ENCODE data around the gene GTF3C1.

- TF ChIP-seq CTCF (IDR thresholded peaks at IDR 0.05) (no peak), POLR2A (IDR thresholded peaks at IDR 0.05) (no peak)
Observed at GRCh38 chr16:27598931-27599565, 49.3 kb upstream of the GTF3C1 start.

All from breast epithelium (tissue), 3 donors.